Jurkat, Clone E6-1 (cell line): ENCODE data around the gene GAGE12J. TPM values are rescaled to one million over a fixed set of nuclear protein-coding genes. Genes with fewer than 3 reads are reported as not detected.
A peak's percentile ranks its signal among the peaks of the same experiment; 100 is the strongest.
"Not testable (repeated sequence)": the region's sequence is repeated elsewhere in the genome, so short reads cannot be mapped to it uniquely, and the experiment has no call there.

ENCODE experiments used
- DNase-seq: peaks from one replicate; pipeline ENCODE4 v3.0.0-alpha.2; 2011; ENCODE audit warnings: low read depth, low spot score
- H3K4me3 ChIP-seq: 2 replicates; pipeline ENCODE4 v1.5.1; 2011; ENCODE audit warnings: mild to moderate bottlenecking, low read length, control low read depth, moderate library complexity
- polyA plus RNA-seq: library from polyadenylated mRNA; unstranded; fragments of >200 nt; gene quantifications from one replicate; pipeline ENCODE4 v1.2.1, GENCODE V29; 2012; ENCODE audit warnings: missing spikeins; ENCODE audit not compliant: insufficient read length, insufficient read depth

The GAGE12J gene, protein sequence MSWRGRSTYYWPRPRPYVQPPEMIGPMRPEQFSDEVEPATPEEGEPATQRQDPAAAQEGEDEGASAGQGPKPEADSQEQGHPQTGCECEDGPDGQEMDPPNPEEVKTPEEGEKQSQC
- polyA plus RNA-seq, result not detected

DNA sequence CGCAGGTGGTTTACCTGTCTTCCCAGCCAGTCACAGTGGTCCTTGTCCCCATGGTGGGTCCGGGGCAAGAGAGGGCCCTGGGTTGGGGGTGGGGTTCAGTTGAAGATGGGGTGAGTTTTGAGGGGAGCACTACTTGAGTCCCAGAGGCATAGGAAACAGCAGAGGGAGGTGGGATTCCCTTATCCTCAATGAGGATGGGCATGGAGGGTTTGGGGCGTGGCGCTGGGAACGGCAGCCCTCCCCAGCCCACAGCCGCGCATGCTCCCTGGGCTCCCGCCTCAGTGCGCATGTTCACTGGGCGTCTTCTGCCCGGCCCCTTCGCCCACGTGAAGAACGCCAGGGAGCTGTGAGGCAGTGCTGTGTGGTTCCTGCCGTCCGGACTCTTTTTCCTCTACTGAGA, at the start of gene GAGE12J:
GAGE12J (plus strand) TSS at position 301 of the 400 bp plus-strand sequence. CDS start 1,157 bp downstream, outside the sequence.
- DNase-seq, H3K4me3 ChIP-seq: not testable (repeated sequence)

DNA sequence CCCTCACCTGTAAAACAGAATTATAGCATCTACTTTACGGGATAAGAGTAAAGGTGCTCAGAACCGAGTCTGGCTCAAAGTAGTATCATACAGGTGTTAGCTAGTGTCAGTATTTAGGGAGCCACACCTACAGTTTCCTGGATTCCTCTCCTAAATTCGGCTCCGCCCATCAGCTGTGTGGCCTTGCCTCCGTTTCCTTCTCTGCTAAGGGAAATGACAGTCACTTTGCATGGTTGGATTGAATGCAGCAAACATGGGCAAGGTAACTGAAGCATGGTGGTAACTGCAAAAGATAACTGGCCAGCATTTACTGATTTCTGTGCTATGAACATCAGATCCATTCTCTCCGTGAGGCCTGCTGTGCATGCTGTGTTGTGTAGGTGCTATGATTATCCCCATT, 49.4 kb upstream of the GAGE12J start:
- no peak overlapping the region for H3K4me3 ChIP-seq
- no peak for DNase-seq

DNA sequence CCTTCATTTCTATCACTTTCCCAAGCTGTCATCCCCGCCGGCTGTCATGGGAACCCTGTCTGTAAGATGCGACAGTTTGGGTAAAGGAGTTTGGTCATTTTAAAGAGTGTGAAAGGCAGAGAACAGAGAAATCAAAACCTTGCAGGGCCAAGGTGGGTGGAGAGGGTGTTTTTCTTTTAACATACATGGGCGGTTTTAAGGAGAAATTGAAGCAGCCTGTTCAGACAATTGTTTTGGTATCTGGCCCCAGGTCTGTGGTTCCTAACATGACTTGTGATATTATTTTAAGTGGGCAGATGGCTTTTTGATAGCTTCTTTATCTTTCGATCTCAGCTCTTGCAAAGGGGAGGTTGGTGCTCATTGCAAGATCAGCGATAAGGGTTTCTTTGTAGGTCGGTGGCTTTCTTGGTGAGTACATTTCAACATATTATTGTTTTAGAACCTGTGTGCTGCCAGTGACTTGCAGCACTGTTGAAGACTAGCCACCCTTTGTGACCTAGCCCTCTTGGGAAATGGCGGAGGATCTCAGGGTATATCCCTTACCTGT, 48.6 kb upstream of the GAGE12J start:
- DNase-seq, result peak; percentile 87
- H3K4me3 ChIP-seq, result no peak overlapping the region

DNA sequence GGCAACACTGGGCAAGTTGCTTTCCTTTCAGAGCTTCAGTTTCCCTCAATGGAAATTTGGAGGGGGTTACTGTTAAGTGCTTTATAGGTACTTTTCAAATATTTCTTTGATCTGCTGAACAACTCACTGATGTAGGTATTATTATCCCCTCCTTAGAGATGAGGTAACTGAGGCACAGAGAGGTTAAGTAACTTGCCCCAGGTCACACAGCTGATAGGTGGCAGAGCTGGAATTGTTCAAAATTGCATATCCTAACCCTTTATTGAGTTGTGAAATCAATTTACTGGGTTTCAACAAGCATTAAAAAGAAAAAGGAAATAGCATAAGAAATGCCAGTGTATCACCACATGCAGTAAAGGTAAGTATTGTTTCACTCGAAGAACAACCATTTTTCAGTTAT, 45.6 kb upstream of the GAGE12J start:
- H3K4me3 ChIP-seq, result no peak overlapping the region
- DNase-seq, result no peak

DNA sequence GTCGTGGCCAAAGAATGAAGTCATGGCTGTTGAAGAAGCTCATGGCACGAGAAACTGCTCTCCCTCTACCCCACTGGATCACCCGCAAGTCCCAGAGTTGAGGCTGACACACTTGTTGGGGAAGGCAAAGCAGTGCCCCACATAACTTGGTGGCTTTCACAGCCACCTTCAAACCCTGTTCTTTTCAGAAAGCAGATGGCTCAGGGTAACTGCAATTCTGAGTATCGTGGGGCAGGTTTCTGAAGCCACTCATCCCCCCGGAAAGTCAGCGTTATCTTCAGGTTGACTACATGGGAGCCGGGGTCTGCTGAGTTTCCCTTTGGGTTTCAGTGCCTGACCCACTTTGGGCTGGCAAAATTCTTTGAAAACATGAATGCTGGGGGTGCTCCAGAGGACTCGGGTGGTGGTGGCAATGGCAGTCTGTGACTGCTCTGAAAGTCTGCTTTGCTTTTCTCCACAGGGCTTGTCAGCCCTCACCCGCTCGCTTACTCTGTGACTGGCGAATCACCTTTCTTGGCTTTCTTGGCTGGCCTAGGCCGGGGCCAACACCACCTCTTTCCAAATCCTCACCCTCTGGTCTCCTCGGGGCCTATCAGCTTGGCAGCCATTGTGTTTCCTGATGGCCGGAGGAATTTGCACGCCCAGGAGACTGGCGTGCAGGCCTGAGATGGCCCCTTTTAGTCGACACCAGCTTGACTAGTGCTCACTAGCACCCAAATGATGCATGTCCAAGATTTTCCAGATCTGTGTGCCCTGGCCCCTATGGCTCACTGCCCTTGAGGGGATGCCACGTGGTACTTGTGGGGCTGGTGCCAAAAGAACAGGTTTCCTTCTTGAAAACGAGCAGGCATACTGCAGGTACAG, 44.9 kb upstream of the GAGE12J start:
- no peak overlapping the region for H3K4me3 ChIP-seq
- no peak for DNase-seq

DNA sequence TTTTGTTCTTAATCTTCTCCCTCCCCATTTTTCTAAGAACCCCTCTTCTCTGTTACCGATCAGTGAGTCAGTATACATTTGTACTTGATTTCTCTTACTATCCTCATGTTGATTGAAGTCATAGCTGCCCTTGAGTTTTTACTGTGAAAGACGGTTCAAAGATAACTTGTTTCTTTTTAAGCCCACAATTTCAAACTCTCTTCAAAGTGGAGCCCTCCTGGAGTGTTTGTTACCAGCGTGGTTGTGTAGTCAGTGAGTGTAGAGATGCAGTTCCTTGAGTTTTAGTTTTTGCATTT, 44.4 kb upstream of the GAGE12J start:
- H3K4me3 ChIP-seq, result no peak overlapping the region
- no peak for DNase-seq

DNA sequence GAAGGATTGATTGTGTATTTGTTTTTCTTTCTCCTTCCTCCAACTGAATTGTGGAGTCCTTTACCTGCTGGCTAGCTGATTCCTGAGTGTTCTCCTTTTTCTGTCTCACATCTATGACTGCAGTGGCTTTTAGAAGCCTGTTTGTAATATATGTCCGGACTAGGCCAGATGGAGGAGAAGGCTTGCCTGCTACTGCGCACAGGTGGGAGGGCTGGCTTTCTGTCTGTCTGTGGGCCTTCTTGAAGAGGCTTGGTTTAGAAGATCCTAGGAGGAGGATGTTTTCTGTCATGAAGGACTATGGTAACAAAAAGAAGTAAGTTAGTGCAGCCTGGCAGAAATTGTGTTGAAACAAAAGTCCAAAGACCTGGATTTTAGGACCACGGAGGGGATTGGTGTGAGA, 43.8 kb upstream of the GAGE12J start:
- no peak for DNase-seq
- H3K4me3 ChIP-seq, result no peak overlapping the region

DNA sequence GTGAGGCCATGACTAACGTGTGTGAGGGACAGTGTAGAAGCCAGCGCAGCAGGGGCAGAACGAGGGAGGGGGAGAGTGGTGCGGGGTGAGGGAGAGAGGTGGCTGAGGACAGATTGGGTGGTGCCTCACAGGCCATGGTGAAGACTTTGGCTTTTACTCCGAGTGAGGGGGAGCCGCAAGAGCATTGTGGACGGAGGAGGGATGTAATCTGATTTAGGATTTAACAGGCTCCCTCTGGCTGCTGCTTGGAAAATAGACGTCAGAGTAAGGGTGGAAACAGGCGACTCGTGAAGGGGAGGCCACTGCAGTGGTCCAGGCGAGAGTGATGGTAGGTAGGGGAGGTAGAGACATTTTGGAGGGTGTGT, 39.2 kb upstream of the GAGE12J start:
- H3K4me3 ChIP-seq, result no peak overlapping the region
- DNase-seq, result no peak

DNA sequence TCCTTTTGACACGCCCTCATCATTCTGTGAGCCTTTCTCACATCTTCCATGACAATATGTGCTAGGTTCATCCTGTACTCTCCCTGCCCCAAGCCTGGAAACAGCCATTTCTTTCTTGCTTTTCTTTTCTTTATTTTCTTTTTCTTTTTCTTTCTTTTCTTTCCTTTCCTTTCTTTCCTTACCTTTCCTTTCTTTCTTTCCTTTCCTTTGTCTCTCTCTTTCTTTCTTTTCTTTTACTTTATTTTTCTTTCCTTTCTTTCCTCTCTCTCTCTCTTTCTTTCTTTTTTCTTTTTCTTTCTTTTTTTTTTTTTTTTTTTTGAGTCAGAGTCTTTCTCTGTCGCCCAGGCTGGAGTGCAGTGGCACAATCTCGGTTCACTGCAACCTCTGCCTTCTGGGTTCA, 37.6 kb upstream of the GAGE12J start:
- no peak for DNase-seq
- no peak overlapping the region for H3K4me3 ChIP-seq

DNA sequence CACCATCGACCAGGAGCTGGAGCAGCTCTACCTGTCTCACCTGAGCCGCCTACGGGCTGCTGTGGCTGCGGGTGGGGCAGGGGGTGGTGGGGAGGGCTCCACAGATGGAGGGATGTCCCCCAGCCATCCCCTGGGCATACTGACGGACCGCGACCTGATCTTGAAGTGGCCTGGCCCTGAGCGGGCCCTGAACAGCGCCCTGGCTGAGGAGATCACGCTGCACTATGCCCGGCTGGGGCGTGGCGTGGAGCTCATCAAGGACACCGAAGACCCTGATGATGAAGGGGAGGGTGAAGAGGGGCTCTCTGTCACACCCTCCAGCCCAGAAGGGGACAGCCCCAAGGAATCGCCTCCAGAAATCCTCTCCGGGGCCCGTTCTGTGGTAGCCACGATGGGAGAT, 35.7 kb upstream of the GAGE12J start:
- H3K4me3 ChIP-seq, result no peak overlapping the region
- no peak for DNase-seq

DNA sequence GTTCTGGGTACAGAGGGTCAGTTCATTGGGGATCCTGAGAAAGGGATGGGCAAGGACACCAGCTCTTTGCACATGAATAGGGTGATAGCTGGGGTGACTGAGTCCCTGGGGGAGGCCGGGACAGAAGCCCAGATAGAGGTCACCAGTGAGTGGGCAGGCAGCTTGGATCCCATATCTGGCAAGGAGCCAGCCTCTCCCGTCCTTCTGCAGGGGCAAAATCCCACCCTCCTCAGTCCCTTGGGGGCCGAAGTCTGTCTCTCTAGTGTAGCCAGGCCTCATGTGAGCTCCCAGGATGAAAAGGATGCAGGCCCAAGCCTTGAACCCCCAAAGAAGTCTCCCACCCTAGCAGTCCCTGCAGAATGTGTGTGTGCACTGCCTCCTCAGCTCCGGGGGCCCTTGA, 35.3 kb upstream of the GAGE12J start:
- no peak for DNase-seq
- no peak overlapping the region for H3K4me3 ChIP-seq

DNA sequence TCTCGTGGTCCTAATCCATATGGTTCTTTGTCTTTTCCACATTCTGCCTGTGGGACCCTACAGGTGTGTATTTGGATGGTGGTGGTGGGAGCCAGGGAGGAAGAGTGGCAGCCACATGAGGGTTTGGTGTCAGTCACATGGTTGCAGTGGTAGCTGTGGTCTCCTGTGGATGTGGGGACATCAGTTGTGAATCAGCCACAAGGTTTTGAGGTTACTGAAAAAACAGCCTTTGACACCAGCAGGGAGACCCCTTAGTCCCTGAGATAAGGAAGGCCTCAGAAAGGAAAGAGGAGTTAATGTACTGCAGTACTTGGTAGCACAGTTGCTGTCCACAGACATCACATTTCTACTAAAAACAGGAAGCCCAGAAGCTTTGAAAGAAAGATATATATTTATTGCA, 34.2 kb upstream of the GAGE12J start:
- H3K4me3 ChIP-seq, result no peak overlapping the region
- DNase-seq, result peak; percentile 26

DNA sequence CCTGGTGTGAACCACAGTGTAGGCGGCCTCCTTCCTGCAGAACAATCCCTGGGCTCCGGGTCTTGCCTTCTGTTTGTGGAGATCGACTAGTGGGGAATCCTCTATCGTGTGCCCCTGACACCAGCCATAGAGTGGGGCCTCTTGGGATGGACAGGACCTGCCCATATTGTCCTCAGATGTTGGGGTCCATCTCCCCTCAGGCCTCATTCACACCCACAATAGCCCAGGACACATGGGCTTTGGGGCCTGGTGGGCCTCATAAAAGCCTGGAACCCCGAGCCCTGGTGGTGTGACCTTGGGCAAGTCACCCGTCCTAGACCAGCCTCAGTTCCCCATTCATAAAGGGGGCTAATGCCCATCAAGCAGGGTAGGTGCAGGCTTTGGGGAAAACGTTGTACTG, 31.6 kb upstream of the GAGE12J start:
- no peak for DNase-seq
- no peak overlapping the region for H3K4me3 ChIP-seq

DNA sequence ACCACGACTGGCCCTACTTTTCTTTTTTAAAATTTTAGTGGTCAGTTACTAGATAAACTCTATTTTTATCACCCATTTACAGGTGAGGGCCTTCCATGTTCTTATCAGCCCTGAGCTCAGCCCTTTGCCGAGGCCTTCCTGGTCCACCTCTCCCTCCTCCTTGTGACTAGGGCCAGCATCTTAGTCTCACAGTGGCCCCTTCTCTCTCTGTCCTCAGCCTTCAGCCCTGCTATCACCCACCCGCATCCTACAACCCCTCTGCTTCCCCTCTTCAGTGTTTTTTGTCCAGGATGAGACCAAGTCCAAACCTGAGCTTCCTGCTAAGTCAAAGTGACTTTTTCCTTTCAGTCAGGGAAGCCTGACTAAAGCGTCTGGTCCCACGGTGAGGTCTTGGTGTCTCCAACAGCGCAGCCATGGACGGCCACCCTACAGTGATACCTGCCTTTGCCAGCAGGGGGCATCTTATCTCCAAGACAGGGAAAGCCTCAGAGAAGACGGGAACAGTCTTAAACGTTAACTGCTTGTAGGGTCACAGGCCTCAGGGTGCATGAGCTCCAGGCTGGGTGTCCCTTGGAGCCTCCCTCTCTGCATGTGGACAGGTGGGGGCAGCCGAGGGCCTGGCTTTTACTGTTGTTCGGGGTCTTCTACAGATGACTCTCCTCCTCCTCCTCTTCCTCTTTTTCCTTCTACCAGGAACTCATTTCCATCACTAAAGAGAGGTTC, 30.1 kb upstream of the GAGE12J start:
- H3K4me3 ChIP-seq, result no peak overlapping the region
- DNase-seq, result peak; percentile 50

DNA sequence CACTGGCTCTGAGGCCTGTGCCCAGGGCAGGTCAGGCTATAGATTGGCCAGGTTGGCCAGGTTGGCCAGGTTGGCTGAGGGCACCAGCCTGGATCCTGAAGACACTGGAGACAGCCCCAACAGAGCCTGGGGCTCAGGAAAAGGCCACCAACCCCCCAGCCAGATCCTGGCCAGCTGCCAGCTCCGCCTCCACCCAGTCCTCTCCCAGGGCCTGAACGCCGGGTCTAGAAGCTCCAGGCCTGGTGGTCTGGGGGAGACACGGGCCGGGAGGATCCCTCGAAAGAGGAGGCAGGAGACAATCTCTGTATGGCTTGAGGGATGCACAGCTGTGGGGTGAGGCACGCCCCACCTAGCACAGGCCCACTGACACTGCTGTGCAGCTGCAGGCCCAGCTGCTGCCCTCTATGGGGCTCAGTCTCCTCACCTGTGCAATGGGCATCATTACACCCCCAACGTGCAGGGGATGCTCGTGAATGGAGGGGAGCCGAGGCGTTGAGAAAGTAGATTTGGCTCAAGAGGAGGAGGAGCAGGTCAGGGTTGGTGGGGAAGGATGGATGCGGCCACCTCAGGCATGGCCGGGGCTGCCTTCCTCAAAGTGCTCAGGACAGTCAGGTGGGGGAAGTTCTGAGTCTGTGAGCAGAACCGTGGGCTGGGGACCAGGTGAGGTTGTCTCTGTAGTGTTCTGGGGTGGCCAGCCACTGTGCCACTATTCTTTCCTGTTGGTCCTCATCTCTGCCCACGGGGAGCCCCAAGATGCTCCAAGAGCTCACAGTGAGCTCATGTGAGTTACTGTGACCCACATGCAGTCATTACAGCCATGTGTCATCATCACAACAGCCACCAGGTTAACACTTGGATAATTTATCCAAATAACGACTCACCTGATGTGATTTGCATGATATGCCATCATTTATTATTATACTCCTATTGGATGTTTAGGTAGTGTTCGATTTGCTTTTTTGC, 29.2 kb upstream of the GAGE12J start:
- H3K4me3 ChIP-seq, result no peak overlapping the region
- DNase-seq, result no peak

DNA sequence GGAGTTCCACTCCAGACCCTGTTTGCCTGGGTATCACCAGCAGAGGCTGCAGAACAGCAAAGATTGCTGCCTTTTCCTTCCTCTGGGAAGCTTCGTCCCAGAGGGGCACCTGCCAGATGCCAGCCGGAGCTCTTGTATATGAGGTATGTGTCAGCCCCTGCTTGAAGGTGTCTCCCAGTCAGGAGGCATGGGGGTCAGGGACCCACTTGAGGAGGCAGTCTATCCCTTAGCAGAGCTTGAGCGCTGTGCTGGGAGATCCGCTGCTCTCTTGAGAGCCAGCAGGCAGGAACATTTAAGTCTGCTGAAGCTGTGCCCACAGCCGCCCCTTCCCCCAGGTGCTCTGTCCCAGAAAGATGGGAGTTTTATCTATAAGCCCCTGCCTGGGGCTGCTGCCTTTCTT, 22.5 kb upstream of the GAGE12J start:
- not testable (repeated sequence) for DNase-seq, H3K4me3 ChIP-seq

DNA sequence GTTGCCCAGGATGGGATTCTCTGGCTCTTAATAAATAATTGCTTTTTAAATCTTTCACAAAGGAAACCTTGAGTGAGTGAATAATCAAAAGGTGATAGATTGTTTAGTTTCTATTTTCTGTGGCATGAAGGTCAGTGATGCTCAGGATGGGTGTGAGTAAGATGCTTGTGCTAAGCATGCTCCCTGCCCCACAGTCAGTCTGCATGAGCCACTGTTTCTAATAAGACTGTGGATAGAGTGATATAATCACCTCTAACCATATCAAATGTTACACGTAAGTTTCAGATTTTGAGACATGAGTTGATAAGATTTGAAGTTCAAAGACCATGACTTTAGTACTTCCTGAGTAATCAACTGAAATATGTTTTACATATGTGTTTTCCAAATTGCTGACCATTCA, 21.1 kb upstream of the GAGE12J start:
- no peak for DNase-seq
- H3K4me3 ChIP-seq, result no peak overlapping the region

DNA sequence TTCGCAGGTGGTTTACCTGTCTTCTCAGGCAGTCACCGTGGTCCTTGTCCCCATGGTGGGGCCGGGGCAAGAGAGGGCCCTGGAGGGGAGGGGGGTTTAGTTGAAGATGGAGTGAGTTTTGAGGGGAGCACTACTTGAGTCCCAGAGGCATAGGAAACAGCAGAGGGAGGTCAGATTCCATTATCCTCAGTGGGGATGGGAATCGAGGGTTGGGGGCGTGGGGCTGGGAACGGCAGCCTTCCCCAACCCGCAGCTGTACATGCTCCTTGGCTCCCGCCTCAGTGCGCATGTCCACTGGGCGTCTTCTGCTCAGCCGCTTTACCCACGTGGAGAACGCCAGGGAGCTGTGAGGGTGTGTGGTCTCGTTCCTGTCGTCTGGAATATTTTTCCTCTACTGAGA, 18.5 kb upstream of the GAGE12J start, which contains the start of gene GAGE10:
GAGE10 (plus strand) TSS at position 301 of the 400 bp plus-strand sequence. CDS start 1,214 bp downstream, outside the sequence.
- no peak within 1 kb of the TSS for H3K4me3 ChIP-seq
- no peak for DNase-seq

DNA sequence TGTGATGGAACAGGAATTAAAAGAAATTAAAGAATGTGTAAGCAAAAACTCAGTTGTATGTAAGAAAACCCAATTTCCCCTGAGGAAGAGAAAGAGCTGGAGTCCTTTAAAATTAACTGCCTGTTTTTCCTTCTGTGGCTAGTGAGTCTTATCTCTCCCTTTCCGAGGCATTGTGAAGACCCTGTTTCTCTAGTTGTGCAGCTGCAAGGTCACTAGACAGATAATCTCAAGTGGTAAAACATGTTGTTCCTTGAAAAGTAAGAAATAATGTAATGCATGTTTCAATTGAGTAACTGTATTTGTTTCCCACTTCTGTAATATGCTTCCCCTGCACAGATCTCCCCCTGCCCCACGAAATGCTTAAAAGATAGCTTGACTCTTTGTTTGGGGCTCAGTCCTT, 14.1 kb upstream of the GAGE12J start:
- DNase-seq, H3K4me3 ChIP-seq: not testable (repeated sequence)
